Glutamatergic neuron (in vitro differentiated cells): ENCODE measurements around the gene STK10. TPM values are rescaled to one million over a fixed set of nuclear protein-coding genes. Genes with fewer than 3 reads are reported as not detected.
A peak's percentile ranks its signal among the peaks of the same experiment; 100 is the strongest.

Source experiments
- DNase-seq: peaks from one replicate; pipeline ENCODE4 v3.0.0; 2022
- H3K27ac Mint-ChIP-seq: one replicate; pipeline ENCODE4 v1.8.0; 2020; ENCODE audit warnings: mild to moderate bottlenecking, mixed read lengths, inconsistent platforms; ENCODE audit not compliant: unreplicated experiment
- H3K27me3 Mint-ChIP-seq: one replicate; pipeline ENCODE4 v1.8.0; 2020; ENCODE audit warnings: mild to moderate bottlenecking, moderate library complexity, mixed read lengths, inconsistent platforms; ENCODE audit not compliant: unreplicated experiment
- H3K36me3 Mint-ChIP-seq: one replicate; pipeline ENCODE4 v1.8.0; 2020; ENCODE audit warnings: mild to moderate bottlenecking, mixed read lengths, inconsistent platforms; ENCODE audit not compliant: unreplicated experiment
- H3K4me1 Mint-ChIP-seq: one replicate; pipeline ENCODE4 v1.8.0; 2020; ENCODE audit warnings: mild to moderate bottlenecking, low read depth, mixed read lengths, inconsistent platforms; ENCODE audit not compliant: unreplicated experiment
- H3K4me3 Mint-ChIP-seq: one replicate; pipeline ENCODE4 v1.8.0; 2020; ENCODE audit warnings: mild to moderate bottlenecking, mixed read lengths, inconsistent platforms; ENCODE audit not compliant: unreplicated experiment
- H3K9me3 Mint-ChIP-seq: one replicate; pipeline ENCODE4 v1.8.0; 2020; ENCODE audit warnings: mild to moderate bottlenecking, moderate library complexity, mixed read lengths, inconsistent platforms; ENCODE audit not compliant: unreplicated experiment
- total RNA-seq: library from RNA; stranded (reverse); fragmentation: NEBNext Ultra II Directional; extraction: Animal tissue kit (Norgen Biotek cat#: 25700); gene quantifications from one replicate; pipeline ENCODE4 v1.2.1, GENCODE V29; 2021; ENCODE audit not compliant: unreplicated experiment
- TF ChIP-seq, protein P1 (sequence below): fragments of 200-600 bp; sonication (generic); IDR thresholded peaks from one replicate; pipeline ENCODE4 v1.5.0; 2021; ENCODE audit not compliant: partially characterized antibody, unreplicated experiment

Gene STK10
- total RNA-seq, 1 donor from 2014 or later = 84.7 TPM

DNA sequence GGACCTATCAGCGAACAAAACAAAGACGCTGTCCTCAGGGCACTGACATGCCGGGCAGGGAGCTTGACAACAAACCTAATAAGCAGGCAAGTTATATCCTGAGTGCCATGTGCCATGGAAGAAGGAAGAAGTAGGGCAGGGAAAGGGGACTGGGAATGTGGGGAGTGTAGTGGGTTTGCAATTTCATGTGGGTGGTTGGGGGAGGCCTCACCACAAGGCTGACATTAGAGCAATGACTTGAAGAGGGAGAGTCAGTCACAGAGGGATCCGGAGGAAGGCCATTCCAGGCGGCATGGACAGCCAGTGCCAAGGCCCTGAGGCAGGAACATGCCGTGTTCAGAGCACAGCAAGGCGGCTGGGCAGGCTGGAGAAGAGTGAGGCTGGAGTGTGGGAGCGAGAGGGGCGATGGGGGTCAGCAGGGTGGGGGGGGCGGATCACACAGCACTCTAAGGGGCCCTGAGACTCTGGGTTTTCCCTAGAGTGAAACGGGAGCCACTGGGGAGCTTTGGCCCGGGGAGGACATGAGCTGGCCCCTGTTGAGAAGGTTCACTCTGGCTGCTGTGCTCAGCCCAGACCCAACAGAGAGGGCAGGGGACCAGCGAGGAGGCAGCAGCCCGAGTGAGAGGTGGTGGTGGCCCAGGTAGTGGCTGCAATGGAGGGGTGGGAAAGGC, 86.3 kb downstream of the STK10 start:
- peak overlapping the region; percentile 82 for H3K4me3 Mint-ChIP-seq
- peaks cover 55% of the 10 kb centered on the region for H3K4me1 Mint-ChIP-seq
- no peak for DNase-seq
- TF ChIP-seq, protein P1, sequence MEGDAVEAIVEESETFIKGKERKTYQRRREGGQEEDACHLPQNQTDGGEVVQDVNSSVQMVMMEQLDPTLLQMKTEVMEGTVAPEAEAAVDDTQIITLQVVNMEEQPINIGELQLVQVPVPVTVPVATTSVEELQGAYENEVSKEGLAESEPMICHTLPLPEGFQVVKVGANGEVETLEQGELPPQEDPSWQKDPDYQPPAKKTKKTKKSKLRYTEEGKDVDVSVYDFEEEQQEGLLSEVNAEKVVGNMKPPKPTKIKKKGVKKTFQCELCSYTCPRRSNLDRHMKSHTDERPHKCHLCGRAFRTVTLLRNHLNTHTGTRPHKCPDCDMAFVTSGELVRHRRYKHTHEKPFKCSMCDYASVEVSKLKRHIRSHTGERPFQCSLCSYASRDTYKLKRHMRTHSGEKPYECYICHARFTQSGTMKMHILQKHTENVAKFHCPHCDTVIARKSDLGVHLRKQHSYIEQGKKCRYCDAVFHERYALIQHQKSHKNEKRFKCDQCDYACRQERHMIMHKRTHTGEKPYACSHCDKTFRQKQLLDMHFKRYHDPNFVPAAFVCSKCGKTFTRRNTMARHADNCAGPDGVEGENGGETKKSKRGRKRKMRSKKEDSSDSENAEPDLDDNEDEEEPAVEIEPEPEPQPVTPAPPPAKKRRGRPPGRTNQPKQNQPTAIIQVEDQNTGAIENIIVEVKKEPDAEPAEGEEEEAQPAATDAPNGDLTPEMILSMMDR = no peak
- H3K9me3 Mint-ChIP-seq = peaks cover 28% of the 10 kb centered on the region
- H3K36me3 Mint-ChIP-seq = peaks cover 6% of the 10 kb centered on the region
- peaks cover 18% of the 10 kb centered on the region for H3K27me3 Mint-ChIP-seq
- peak overlapping the region; percentile 99 for H3K27ac Mint-ChIP-seq

DNA sequence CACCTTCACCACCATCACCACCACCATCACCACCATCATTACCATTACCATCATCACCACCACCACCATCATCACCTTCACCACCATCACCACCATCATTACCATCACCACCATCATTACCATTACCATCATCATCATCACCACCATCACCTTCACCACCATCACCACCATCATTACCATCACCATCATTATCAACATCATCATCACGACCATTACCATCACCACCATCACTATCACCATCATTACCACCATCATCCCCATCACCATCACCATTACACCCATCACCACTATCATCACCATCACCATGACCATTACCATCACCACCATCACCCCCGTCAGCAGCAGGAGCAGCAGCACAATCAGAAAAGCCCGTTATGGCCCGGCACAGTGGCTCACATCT, 89.1 kb downstream of the STK10 start:
- TF ChIP-seq, protein P1 = no peak
- Mint-ChIP-seq H3K9me3 (peaks cover 17% of the 10 kb centered on the region), H3K4me3 (no peak overlapping the region), H3K36me3 (peaks cover 6% of the 10 kb centered on the region), H3K27ac (no peak overlapping the region), H3K27me3 (peaks cover 20% of the 10 kb centered on the region), H3K4me1 (peaks cover 41% of the 10 kb centered on the region)
- no peak for DNase-seq

GRCh38 chr5:172098046-172098445, 90.0 kb downstream of the STK10 start:
- H3K4me3 Mint-ChIP-seq = no peak overlapping the region
- TF ChIP-seq, protein P1 = no peak
- DNase-seq = no peak
- peaks cover 20% of the 10 kb centered on the region for H3K27me3 Mint-ChIP-seq
- peaks cover 6% of the 10 kb centered on the region for H3K36me3 Mint-ChIP-seq
- H3K27ac Mint-ChIP-seq = peak overlapping the region; percentile 73
- H3K9me3 Mint-ChIP-seq = peaks cover 10% of the 10 kb centered on the region
- peaks cover 33% of the 10 kb centered on the region for H3K4me1 Mint-ChIP-seq

GRCh38 chr5:172097356-172097755, 90.7 kb downstream of the STK10 start:
- no peak overlapping the region for H3K27ac Mint-ChIP-seq
- TF ChIP-seq, protein P1 = no peak
- H3K9me3 Mint-ChIP-seq = peaks cover 8% of the 10 kb centered on the region
- peaks cover 6% of the 10 kb centered on the region for H3K36me3 Mint-ChIP-seq
- DNase-seq = no peak
- H3K4me1 Mint-ChIP-seq = peaks cover 28% of the 10 kb centered on the region
- H3K27me3 Mint-ChIP-seq = peaks cover 19% of the 10 kb centered on the region
- no peak overlapping the region for H3K4me3 Mint-ChIP-seq

DNA sequence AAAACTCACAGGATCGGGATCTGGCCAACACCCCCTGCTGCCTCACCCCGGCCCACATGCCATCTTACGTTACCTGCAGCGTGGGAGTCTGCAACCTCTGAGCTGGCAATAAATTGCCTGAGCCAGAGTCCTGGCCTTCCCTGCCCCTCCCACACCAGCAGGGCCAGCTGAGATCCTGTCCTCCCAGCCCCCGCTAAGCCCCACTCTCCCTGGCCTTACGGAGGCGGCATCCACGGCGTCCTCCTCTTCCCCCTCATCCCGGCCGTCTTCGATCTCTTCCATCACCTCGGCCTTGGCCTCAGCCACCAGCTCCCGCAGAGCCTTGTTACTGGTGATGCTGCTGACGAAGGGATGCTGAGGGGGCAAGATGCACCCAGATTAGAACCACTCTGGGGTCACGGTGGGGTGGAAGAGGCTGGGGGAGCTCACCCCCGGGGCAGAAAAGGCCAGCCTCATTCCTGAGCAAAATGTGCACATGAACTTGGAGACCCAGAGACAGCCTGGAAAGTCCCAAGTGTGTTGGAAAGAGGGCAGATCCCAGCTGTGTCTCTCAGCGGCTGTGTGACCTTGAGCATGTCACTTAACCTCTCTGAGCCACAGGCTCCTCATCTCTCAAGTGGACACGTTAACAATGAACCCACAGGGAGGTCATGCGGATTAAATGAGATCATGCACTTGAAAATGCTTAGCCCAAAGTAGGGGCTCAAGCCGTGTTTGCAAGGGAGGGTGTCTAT, 91.7 kb downstream of the STK10 start:
- Mint-ChIP-seq H3K27me3 (peaks cover 13% of the 10 kb centered on the region), H3K9me3 (peaks cover 2% of the 10 kb centered on the region), H3K36me3 (peaks cover 6% of the 10 kb centered on the region), H3K27ac (no peak overlapping the region), H3K4me3 (no peak overlapping the region), H3K4me1 (peaks cover 20% of the 10 kb centered on the region)
- no peak for DNase-seq
- TF ChIP-seq, protein P1 = no peak
